ENCODE measurements around the gene PHF12. TPM values are rescaled to one million over a fixed set of nuclear protein-coding genes. Genes with fewer than 3 reads are reported as not detected.

The PHF12 gene
- total and polyA plus RNA-seq, 2 of the 13 experiments (the other 11 are each of a cell fraction or from before 2014, with no cell fraction given) = 9.8 to 17.1 TPM

GRCh38 chr17:28897769-28898526, 53.4 kb downstream of the PHF12 start:
- peak overlapping the region; percentile 83 for H3K9ac ChIP-seq (ENCODE audit: insufficient read depth, low read depth, low read length)
- H3K79me2 ChIP-seq (ENCODE audit: insufficient read depth, low read length) = peaks cover 30% of the 10 kb centered on the region
- intact Hi-C loops (cut with micrococcal nuclease; ENCODE audit: unreplicated experiment) (loop anchor here (5.0 kb wide), 1 partner anchor 136 kb away; no protein-coding TSS in a partner anchor), in situ Hi-C loops (cut with HindIII; ENCODE audit: extremely low pct_ligation_motif_present, low pct_unique_long_range_greater_than_20kb) (loop anchor here (25.0 kb wide), 1 partner anchor 261 kb away; the partner anchor contains the start of gene BLTP2)
- BruUV-seq (replicated peaks) = TSS peak; percentile 62
- H3K27me3 ChIP-seq (ENCODE audit: control insufficient read depth in 1 of 2, insufficient read depth in 2 of 2, low read length in 2 of 2) = no peaks in the 10 kb centered on the region; a peak in 1 of 5 replicates
- no peaks in the 10 kb centered on the region; the same call in none of the 2 replicates for H4K20me1 ChIP-seq (ENCODE audit: insufficient read depth, low read length)
- WGBS (ENCODE audit: low lambda C conversion rate) = 58% methylated on average over 11 of the region's 23 CpGs
- no peak overlapping the region for H2AFZ ChIP-seq (ENCODE audit: low read length)
- no peak for FAIRE-seq
- ATAC-seq = peak; percentile 1; the same call in 1 of the 3 replicates
- no peak for DNase-seq (ENCODE audit: low spot score)
- H3K36me3 ChIP-seq (replicated peaks in 1 of 2; ENCODE audit: control insufficient read depth in 1 of 2, insufficient read depth in 2 of 2, low read length in 2 of 2) = peaks cover 0 to 5% of the 10 kb centered on the region in 2 experiments; a peak in 2 of 5 replicates
- H3K27ac ChIP-seq (ENCODE audit: extremely low read length, insufficient read depth, low read length) = peak overlapping the region; percentile 84
- POLR2A ChIA-PET = interaction anchor here (0.9 to 3.5 kb wide), 9 partner anchors 10 to 178 kb away, joined by 3 to 16 read pairs (median 4); partner anchors contain the start of genes FAM222B, NEK8 and RPL23A
- peak overlapping the region; percentile 76 to 93 (median 89); a peak in 5 of 6 replicates for H3K4me3 ChIP-seq (replicated peaks in 1 of 3; ENCODE audit: insufficient read depth in 1 of 3, low read depth in 2 of 3, low read length in 3 of 3)
- CTCF ChIA-PET (ENCODE audit: low intra/inter-chr PET ratio, low total read pairs) = no interaction called here
- peaks cover 49% of the 10 kb centered on the region for H3K4me1 ChIP-seq (ENCODE audit: insufficient read depth, low read length)
- peak overlapping the region; percentile 90 for H3K4me2 ChIP-seq (ENCODE audit: low read depth, low read length)
- H3K9me3 ChIP-seq (ENCODE audit: low read length) = no peaks in the 10 kb centered on the region
- TF ChIP-seq, protein P1, sequence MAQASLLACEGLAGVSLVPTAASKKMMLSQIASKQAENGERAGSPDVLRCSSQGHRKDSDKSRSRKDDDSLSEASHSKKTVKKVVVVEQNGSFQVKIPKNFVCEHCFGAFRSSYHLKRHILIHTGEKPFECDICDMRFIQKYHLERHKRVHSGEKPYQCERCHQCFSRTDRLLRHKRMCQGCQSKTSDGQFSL (CRISPR knock-in tag; IDR thresholded peaks at IDR 0.05) = no peak
- TF ChIP-seq TGIF2 (CRISPR knock-in tag; IDR thresholded peaks at IDR 0.05) = peak; percentile 10; the same call in 1 of the 2 replicates
- TF ChIP-seq NKX3-1 (CRISPR knock-in tag; IDR thresholded peaks at IDR 0.05) = 0 out of 2 replicates have a peak, but pooled peaks have one; percentile 3
- no peak for TF ChIP-seq GTF2F1 (IDR thresholded peaks at IDR 0.05; ENCODE audit: low read length)
- TF ChIP-seq RCOR2 (CRISPR knock-in tag; IDR thresholded peaks at IDR 0.05) = no peak
- TF ChIP-seq ATAD3A (CRISPR knock-in tag; IDR thresholded peaks at IDR 0.05) = no peak
- TF ChIP-seq MED13 (CRISPR knock-in tag; IDR thresholded peaks at IDR 0.05) = peak; percentile 37; the same call in 1 of the 2 replicates
- no peak for TF ChIP-seq ZNF569 (CRISPR knock-in tag; IDR thresholded peaks at IDR 0.05; ENCODE audit: borderline replicate concordance)
- TF ChIP-seq ZNF143 (CRISPR knock-in tag; IDR thresholded peaks at IDR 0.05) = 0 out of 2 replicates have a peak, but pooled peaks have one; percentile 16
- TF ChIP-seq CBX2 (IDR thresholded peaks at IDR 0.05; ENCODE audit: low read depth, low read length) = no peak
- 0 out of 2 replicates have a peak, but pooled peaks have one; percentile 48 for TF ChIP-seq CBX2 (CRISPR knock-in tag; IDR thresholded peaks at IDR 0.05; ENCODE audit: low read depth)
- TF ChIP-seq PHF5A (CRISPR knock-in tag; IDR thresholded peaks at IDR 0.05; ENCODE audit: low read depth, unreplicated experiment) = peak; percentile 18
- no peak for TF ChIP-seq ZNF343 (CRISPR knock-in tag; IDR thresholded peaks at IDR 0.05)
- no peak for TF ChIP-seq NRL (CRISPR knock-in tag; IDR thresholded peaks at IDR 0.05; ENCODE audit: borderline replicate concordance)
- 0 out of 2 replicates have a peak, but pooled peaks have one; percentile 3 for TF ChIP-seq IRF9 (CRISPR knock-in tag; IDR thresholded peaks at IDR 0.05; ENCODE audit: borderline replicate concordance)
- TF ChIP-seq MAF1 (CRISPR knock-in tag; IDR thresholded peaks at IDR 0.05; ENCODE audit: borderline replicate concordance) = no peak
- 0 out of 2 replicates have a peak, but pooled peaks have one; percentile 4 for TF ChIP-seq KDM5B (CRISPR knock-in tag; IDR thresholded peaks at IDR 0.05; ENCODE audit: borderline replicate concordance)
- TF ChIP-seq TARDBP (CRISPR knock-in tag; IDR thresholded peaks at IDR 0.05) = peak; percentile 29; the same call in 1 of the 2 replicates
- 0 out of 2 replicates have a peak, but pooled peaks have one; percentile 65 for TF ChIP-seq KLF12 (CRISPR knock-in tag; IDR thresholded peaks at IDR 0.05; ENCODE audit: borderline replicate concordance)
- 0 out of 2 replicates have a peak, but pooled peaks have one; percentile 36 for TF ChIP-seq HOXA5 (CRISPR knock-in tag; IDR thresholded peaks at IDR 0.05)
- TF ChIP-seq MEIS2 (CRISPR knock-in tag; IDR thresholded peaks at IDR 0.05) = peak; percentile 48; the same call in 1 of the 2 replicates
- TF ChIP-seq POLR2AphosphoS5 (IDR thresholded peaks at IDR 0.05; ENCODE audit: low read depth, low read length) = peak; percentile 53
- peak; percentile 35 for TF ChIP-seq RBM22 (optimal IDR thresholded peaks at IDR 0.05; ENCODE audit: low read length)
